Measurements from ENCODE around the gene UGT1A8.

GRCh38 chr2:233658610-233659009, 41.2 kb downstream of the UGT1A8 start:
- TF ChIP-seq GATA2 (IDR thresholded peaks at IDR 0.05; ENCODE audit: low read depth, low read length) (no peak), GATA3 (IDR thresholded peaks at IDR 0.05; ENCODE audit: low read depth, low read length) (no peak)

Data from SH-SY5Y (cell line).